Fibroblast of pulmonary artery (primary cell): ENCODE data around the gene MAP3K1.

ENCODE experiments used
- DNase-seq: peaks from one replicate; pipeline ENCODE4 v3.0.0-alpha.2; 2010; ENCODE audit warnings: low read depth
- H3K4me3 ChIP-seq: replicated peaks from 2 replicates; pipeline ENCODE4 v1.5.1; 2011; ENCODE audit warnings: low read depth, mild to moderate bottlenecking, control low read depth, low read length, moderate library complexity
- CTCF ChIP-seq: IDR thresholded peaks from 2 replicates; pipeline ENCODE4 v1.5.1; 2011; ENCODE audit warnings: mild to moderate bottlenecking, control low read depth, low read length, inconsistent platforms; ENCODE audit errors: missing control alignments

Gene MAP3K1

GRCh38 chr5:56900858-56901578, 85.7 kb downstream of the MAP3K1 start:
- TF ChIP-seq CTCF, result peak; percentile 70
- no peak overlapping the region for H3K4me3 ChIP-seq
- peak; percentile 62 for DNase-seq

- peak overlapping the region; percentile 68 for H3K4me3 ChIP-seq
- no peak for TF ChIP-seq CTCF
- no peak for DNase-seq
These were observed 93.6 kb downstream of the MAP3K1 start for GRCh38 chr5:56908942-56909293.

GRCh38 chr5:56909294-56910209, 94.2 kb downstream of the MAP3K1 start, which contains the start of gene SETD9:
SETD9 (plus strand) TSS chr5:56909596; CDS start chr5:56909646, 50 bp downstream.
- no peak for TF ChIP-seq CTCF
- peak; percentile 98 for DNase-seq
- peak within 1 kb of the TSS; percentile 72 for H3K4me3 ChIP-seq

- DNase-seq, result no peak
- TF ChIP-seq CTCF, result no peak
- H3K4me3 ChIP-seq, result peak overlapping the region; percentile 72
These were observed 95.0 kb downstream of the MAP3K1 start for GRCh38 chr5:56910210-56910965.

- TF ChIP-seq CTCF, result no peak
- DNase-seq, result no peak
- no peak overlapping the region for H3K4me3 ChIP-seq
These were observed 98.4 kb downstream of the MAP3K1 start for GRCh38 chr5:56913766-56914165.

GRCh38 chr5:56914678-56915077, 99.3 kb downstream of the MAP3K1 start:
- no peak overlapping the region for H3K4me3 ChIP-seq
- no peak for TF ChIP-seq CTCF
- DNase-seq, result no peak
